Stimulated activated CD8-positive, alpha-beta memory T cell treated with anti-CD3 and anti-CD28 coated beads, Interleukin-12 subunit alpha, Interleukin-12 subunit beta, amount 100 ng/mL, for 1 hour (primary cell): ENCODE results near the gene DPY19L3.
"Not testable (repeated sequence)": the region's sequence is repeated elsewhere in the genome, so short reads cannot be mapped to it uniquely, and the experiment has no call there.

ENCODE experiments used
- DNase-seq: peaks from one replicate; pipeline ENCODE4 v3.0.0-alpha.2; 2020; ENCODE audit warnings: low read depth

The DPY19L3 gene

GRCh38 chr19:32392901-32393300 lies 12.7 kb upstream of the DPY19L3 start:
- DNase-seq = no peak

DNA sequence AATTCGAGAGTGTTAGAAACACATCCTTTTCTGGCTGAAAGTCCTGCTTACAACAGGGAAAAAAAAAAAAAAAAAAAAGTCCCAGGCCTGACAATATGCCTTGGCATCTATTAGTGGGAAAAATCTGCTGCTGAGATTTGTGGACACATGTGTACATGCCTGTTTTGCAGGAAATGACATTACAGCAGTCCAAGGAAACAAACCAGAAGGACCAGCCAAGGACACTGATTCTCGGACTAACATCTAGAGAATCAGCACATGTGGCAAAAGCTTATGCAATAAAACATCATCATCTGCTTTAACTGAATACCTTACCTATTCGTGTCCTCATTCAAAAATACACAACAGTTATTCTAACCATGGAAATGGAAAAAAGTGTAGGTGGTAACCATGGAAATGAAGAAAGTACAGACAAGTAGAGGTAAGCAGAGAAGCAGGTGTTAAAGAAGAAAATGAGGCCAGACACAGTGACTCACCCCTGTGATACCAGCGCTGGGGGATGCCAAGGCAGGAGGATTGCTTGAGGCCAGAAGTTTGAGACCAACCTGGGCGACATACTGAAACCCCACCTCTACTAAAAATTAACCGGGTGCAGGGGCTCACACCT lies 9.4 kb upstream of the DPY19L3 start:
- DNase-seq = no peak

DNA sequence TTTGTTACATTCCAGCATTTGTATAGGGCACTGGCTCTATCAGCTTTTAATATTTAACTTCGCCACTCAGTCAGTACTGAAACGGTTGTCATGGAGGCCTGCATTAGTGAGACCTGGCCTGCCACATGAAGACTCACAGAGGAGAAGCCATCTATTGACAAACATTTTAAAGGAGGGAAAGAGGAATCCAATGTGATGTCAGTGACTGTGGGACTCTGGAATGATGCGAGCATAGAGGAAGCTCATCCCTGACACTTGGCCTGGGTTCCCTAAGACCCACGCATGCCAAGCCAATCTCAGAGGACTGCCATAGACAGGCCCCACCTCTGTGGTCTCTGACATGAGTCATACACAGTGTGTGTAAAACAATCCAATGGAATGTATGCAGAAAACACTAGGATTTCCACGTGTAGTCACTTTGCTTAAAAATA lies 7.9 kb upstream of the DPY19L3 start:
- no peak for DNase-seq

DNA sequence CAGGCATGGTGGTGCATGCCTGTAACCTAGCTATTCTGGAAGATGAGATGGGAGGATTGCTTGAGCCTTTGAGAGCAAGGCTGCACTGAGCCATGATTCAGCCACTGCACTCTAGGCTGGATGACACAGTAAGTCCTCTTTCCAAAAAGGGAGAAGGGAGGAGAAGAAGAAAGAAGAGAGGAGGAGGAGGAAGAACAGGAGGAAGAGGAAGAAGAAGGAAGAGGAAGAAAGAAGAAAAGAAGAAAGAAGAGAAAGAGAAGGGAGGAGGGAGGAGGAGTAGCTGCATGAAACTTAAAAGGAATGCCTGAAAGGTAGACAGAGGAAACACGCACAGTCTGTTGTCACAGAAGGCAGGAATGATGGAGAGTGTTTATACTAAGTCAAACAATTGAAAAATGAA lies 3.6 kb upstream of the DPY19L3 start:
- no peak for DNase-seq

GRCh38 chr19:32403291-32403995 lies 2.1 kb upstream of the DPY19L3 start:
- DNase-seq = no peak

- no peak for DNase-seq
These were observed 1.2 kb upstream of the DPY19L3 start for GRCh38 chr19:32404213-32404932.

- DNase-seq = no peak
These were observed 588 bp upstream of the DPY19L3 start for GRCh38 chr19:32404933-32405430.

GRCh38 chr19:32406161-32407003 lies 812 bp downstream of the DPY19L3 start:
- DNase-seq = no peak

DNA sequence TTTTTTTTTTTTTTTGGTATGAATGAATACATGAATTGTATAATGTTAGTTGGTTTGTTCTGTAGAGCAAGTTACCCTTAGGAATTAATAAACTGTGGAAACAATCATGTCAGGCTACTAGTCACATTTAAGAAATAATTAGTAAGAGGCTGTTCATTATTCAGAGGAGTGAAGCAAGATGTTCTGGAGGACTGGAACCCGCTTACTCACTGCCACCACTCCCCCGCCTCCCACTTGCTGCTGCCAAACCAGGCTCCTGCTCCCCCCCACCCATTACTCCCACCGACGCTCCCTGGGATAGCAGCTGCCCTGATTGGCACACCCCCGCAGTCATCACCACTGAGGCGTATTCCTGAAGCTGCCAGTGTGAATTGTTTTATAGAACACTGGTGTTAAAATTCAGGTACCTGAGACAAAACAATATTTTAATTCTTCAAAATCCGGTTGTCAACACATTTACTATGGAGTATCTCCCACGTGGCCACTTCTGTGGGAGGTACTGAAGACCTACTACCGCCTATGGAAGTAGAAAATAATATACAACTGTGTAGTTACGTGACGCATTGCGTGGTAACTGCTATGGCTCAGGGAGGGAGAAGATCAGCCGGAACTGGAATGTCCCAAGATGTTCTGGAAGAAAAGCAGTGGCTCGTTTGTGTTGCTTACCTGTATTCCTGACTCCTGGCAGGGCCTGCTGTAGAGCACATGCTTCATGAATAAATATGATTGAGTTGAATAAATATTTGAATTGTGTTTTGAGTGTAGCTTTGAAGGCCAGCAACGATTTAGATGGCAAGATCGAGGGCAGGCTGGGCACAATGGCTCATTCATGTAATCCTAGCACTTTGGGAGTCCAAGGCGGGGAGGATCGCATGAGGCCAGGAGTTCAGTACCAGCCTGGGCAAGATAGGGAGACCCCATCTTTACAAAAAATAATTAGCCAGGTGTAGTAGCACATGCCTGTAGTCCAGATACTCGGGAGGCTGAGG lies 1.7 kb downstream of the DPY19L3 start:
- no peak for DNase-seq

- no peak for DNase-seq
These were observed 9.7 kb downstream of the DPY19L3 start for GRCh38 chr19:32415246-32415645.

- DNase-seq = no peak
These were observed 10.1 kb downstream of the DPY19L3 start for GRCh38 chr19:32415669-32416068.

- no peak for DNase-seq
These were observed 11.3 kb downstream of the DPY19L3 start for GRCh38 chr19:32416749-32417456.

GRCh38 chr19:32418155-32418554 lies 12.6 kb downstream of the DPY19L3 start:
- DNase-seq = no peak

DNA sequence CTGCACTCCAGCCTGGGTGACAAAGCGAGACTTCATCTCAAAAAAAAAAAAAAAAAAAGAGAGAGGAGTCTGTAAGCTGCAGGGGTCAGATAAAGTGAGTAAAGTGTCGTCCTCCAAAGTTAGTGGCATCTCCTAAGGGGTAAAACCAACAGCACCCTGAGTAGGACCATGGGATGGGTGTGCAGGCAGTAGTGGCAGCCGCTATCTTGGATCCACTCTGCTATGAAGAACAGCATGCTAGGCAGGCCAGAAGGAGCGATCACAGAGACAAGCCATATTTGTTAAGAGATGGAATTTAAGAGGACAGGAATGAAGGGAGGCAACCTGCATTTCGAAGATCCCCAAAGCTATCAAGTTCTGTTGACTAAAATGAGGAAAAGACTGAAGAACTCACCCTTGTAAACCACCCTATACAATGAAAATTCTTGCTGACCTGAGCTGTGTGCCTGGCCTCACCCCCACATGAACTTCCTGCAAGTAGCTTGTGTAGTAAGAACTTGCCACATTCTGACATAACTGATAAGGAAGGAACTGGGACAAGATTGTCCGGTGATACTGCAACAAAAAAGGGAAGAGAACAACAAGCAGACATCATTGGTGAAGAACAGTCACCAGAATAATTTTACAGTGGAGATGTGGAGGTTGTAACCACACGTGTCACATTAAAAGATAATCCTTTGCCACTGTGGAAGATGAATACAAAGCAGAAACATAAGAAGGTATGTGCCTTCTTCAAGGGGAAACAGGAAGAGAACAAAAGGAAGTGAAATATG lies 16.2 kb downstream of the DPY19L3 start:
- DNase-seq = no peak

DNA sequence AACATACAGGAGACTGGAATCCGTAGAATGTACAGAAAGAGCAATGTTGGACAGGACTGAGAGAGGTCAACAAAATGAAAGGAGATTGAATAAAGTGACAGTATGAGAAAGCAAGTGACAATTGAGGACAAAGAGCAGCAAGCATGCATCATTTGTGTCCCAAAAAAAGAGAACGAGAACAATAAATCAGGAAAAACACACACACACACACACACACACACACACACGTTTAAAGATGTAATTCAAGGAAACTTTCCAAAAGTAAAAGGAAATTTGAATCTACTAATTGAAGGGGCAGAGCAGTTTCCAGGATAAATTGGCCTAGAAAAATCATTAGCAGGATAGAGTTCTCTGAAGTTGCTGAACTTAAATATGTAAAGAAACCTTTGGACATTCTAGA lies 16.9 kb downstream of the DPY19L3 start:
- DNase-seq = no peak

- DNase-seq = not testable (repeated sequence)
These were observed 18.4 kb downstream of the DPY19L3 start for GRCh38 chr19:32423944-32424343.

GRCh38 chr19:32427536-32427935 lies 22.0 kb downstream of the DPY19L3 start:
- DNase-seq = no peak

DNA sequence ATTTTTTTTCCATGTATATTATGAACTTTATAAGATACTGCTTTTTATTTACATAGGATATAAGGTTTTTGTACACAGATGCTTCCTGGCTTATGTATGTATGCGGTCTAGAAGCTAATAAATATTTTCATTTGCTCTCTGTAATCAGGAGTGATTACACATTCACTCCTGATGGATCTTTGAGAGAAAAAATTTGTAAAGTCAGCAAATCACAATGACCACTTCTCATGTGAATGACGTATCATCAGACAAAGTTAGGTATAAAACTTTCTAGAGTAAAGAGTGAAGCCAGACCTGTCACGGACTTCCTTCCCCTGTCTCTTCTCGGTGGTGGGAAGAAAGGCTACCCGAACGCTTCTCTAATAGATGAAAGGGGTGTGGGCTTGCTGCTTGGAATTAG lies 31.1 kb downstream of the DPY19L3 start:
- DNase-seq = no peak

- no peak for DNase-seq
These were observed 31.5 kb downstream of the DPY19L3 start for GRCh38 chr19:32437096-32437495.
